HG02981 (cell line): ENCODE measurements around the gene SLIT3.
"Not testable (repeated sequence)": the region's sequence is repeated elsewhere in the genome, so short reads cannot be mapped to it uniquely, and the experiment has no call there.

Experiments
- ATAC-seq: cut with Tn5 transposase; IDR thresholded peaks from one replicate; pipeline ENCODE4 v1.9.1; 2021; ENCODE audit warnings: mild to moderate bottlenecking, moderate library complexity; ENCODE audit not compliant: unreplicated experiment

The SLIT3 gene

DNA sequence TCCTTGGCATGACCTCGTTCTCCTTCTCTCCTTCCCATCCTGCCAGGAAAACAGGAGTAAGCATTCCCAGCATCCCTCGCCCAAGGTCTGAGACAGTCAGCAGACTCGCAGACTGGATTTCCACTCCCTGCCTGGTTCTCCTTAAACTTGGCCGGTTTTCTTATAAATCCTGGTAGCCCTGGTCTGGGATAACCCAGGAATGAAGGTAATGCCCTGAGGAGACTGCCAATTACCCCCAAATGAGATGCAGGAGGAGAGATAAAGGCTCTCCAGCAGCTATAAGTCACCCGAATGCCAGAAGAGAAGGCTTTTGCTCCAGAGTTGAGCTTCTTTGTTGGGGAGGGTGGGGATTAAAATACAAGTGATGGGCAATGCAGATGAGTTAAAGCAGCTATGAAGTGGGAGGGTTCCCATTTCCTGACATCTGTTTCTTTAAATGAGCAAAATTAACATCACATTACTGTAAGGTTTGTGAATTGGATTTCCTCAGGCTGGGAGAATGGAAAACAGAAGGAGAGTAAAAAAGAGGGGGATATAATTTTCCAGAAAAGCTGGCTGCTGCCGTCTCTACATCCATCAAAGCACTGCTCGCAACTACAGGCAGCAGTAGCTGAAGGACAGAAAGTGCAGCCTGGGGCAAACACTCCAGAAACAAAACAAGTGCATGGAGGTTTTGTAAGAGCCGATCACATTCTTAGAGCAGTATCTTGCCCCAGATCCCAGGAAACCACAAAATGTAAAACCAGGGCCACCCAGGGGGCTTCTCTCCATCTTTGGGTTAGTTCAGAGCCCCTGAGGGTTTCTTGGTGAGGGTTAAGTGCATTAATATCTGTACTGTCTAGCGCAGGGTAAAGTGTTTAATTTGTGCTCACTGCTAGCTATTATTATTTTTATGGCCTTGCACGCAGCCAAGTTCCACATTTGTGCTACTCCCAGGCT, 544.2 kb downstream of the SLIT3 start:
- ATAC-seq, result no peak

DNA sequence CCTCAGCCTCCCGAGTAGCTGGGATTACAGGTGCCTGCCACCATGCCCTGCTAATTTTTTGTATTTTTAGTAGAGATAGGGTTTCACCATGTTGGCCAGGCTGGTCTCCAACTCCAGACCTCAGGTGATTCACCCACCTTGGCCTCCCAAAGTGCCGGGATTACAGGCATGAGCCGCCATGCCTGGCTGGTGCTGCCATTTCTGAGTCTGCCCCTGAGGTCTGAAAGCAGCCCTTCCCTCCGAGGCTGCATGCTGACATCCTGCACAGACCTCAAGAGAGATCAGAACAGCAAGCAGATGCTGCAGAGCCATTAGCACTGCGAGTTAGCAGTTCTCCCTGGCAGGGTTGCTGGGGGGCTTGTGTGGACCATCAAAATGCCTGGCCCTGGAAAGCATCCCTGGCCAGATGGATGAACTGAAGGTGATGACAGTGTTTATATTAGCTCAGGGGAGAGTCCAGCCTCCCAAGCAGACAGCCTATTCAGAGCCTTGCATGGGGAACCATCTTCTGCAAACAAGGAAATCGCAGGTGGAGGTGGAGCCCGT, 545.3 kb downstream of the SLIT3 start:
- no peak for ATAC-seq

DNA sequence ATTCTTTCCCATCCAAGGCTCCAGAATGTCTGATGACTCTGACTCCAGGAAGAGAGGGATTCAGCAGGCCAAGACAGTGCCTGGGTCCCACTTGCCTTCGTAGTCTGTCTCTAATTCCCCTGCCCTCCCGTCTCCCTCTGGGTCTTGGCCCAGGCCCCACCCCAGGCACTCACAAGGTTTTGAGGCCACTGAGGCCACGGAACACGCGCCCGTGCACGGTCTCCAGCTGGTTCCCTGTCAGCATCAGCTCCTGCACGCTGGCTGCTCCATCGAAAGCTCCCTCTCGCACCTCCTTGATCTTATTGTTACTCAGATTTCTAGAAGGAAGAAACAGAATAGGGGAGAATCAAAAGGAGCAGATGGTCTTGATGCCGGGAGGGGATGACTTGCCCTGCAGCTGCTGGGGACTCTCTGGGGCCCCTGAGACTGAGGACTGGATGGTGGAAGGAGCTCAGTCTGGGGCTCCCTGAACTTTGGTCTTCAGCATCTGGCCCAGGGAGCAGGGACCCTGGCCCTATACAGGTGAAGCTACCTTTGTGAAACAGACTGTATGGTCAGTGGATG, 547.2 kb downstream of the SLIT3 start:
- no peak for ATAC-seq

DNA sequence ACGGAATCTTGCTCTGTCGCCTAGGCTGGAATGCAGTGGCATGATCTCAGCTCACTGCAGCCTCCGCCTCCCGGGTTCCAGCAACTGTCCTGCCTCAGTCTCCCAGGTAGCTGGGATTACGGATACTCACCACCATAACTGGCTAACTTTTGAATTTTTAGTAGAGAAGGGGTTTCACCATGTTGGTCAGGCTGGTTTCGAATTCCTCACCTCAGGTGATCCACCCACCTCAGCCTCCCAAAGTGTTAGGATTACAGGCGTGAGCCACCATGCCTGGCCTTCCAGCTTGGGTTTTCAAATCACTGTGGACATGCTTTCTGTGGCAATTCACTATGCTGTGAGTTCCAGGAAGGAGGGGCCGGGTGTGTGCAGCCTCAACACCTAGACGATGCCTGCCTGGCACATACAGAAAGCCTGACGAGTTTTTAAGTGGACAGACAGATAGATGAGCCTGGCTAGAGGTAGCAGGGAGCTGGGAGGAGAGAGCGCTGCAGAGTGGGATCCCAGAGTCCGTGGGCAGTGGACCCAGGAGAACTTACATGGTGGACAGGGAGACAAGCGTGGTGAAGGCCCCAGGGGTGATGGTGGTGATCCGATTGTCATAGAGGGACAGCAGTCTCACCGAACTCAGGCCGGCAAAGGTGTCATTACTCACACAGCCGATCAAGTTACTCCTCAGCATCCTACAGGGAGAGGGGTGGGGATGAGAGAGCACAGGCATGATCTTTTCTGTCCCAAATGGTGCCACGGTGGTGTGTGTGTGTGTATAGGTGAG, 548.3 kb downstream of the SLIT3 start:
- no peak for ATAC-seq

DNA sequence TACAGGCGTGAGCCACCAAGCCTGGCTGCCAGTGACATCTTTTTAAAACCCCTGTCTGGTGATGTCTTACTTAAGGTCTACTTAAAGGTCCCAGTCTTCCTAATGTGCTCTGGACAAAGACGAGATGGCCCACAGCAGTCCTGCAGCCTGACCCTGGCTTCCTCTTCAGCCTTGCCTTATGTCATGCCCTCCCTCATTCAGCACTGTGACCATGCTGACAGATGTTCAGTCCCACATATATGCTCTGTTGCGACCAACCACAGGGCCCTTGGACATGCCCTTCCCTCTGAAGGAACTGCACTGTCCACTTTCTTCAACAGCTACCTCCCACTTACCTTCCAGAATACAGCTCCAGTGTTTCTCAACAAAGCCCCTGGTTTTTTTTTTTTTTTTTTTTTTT, 548.9 kb downstream of the SLIT3 start:
- ATAC-seq, result no peak

DNA sequence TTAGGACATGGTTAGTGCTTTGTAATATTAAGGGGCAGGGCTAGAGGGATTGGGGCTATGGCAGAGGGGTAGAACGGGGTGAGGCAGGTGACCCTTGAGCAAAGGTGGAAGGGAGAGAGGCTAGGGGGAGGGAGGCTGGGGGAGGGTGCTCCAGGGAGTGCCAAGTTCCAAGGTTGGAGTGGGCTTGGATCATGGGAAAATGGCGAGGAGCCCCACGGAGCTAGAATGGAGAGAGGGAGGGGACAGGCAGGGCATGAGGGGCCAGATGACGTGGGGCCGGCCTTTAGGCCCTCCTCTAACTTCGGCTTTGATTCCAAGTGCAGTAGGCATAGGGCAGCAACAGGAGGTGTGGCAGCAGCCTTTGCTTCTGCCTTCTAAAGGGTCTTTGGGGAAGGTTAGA, 550.0 kb downstream of the SLIT3 start:
- ATAC-seq, result no peak

DNA sequence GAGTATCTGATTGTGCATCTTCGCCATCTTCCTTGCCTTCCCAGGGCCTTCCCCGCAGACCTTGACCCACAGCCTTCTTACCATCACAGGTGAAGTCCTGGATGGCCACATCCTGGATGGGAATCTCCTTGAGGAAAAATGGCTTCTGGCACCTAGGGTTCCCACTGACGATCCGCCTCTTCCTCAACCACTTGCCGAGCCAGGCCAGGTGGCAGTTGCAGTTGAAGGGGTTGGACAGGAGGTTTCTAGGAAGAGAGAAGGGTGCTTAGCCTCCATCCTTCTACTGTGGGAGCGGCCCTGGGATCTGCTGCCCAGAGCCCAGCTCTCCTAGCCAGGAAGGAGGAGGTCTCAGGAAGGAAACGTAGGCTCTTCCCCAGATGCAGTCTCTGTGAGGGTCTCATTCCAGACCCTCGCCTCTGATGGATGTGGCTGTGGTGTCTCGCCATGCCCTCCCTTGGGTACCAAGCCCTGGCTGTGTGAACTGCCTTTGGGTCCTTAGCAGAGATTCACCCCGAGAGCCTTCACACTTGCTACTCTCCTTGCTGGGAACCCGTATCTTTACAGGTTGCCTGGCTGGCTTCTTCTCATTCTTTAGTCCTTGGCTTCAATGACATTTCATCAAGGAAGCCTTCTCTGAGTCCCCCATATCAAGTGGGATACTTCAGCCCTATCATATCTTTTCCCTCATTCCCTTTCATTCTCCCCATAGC, 551.4 kb downstream of the SLIT3 start:
- ATAC-seq, result no peak

DNA sequence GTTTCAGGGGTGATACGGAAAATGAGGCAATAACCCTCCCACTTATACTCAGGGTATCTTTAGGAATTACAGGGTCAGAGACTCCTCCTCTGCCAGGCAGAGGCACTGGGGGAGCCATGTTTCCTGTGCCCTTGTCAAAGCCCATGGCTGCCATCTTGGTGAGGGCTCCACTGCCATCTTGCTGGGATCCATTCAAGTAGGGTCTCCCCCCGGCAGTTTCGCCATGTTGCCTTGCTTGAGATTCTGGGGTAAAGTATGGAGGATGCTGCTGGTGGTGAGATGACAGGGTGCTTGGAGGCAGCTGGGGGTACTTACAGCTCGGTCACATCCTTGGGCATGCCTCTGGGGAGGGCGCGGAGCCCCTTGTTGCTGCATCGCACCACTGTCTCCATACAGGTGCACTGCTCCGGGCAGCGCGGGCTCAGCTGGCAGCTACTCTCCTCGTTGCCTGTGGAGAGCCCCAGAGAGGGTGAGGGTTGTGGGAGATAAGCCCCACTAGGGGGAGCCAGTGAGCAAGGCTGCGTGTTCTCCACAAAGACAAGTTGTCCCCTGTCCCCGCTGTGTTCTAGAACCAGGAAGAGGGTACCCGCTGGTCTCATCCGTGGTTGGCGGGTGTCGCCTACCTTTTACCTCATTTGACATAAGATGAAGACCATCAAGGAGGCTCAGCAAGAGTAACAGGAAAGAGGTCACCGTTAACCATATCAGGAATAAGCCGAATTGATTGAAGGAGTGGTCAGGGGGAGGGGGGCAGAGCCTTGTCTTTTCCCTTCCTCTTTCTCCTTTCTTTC, 552.8 kb downstream of the SLIT3 start:
- ATAC-seq, result peak; percentile 78

DNA sequence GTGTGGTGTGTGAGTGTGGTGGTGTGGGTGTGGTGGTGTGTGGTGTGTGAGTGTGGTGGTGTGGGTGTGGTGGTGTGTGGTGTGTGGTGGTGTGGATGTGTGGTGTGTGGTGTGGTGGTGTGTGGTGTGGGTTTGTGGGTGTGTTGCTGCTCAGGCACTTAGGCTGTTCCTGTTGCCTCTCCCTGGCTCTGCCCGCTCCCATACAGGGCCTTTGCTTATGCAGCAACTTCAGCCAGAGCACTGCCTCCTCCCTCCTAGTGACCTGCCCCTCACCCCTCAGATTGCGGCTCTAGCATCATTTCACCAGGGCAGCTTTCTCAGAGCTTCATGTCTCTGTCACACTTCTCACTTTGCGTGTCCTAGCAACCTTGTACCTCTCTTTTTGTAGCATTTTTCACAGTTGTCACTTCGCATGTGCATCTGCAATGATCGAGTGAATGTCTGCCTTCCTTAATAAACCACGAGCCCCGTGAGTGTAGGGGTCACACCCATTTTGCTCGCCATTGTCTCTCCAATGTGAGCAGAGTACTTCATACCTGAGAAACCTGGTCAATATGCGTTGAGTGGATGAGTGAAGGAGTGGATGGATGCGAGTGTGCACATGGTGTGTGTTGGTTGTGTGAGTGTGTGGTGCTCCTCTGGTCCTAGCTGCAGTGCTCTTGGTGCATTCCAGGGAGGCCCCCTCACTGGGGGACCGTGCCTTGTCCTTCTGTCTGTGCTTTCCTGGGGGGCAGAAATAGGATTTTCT, 553.9 kb downstream of the SLIT3 start:
- no peak for ATAC-seq

DNA sequence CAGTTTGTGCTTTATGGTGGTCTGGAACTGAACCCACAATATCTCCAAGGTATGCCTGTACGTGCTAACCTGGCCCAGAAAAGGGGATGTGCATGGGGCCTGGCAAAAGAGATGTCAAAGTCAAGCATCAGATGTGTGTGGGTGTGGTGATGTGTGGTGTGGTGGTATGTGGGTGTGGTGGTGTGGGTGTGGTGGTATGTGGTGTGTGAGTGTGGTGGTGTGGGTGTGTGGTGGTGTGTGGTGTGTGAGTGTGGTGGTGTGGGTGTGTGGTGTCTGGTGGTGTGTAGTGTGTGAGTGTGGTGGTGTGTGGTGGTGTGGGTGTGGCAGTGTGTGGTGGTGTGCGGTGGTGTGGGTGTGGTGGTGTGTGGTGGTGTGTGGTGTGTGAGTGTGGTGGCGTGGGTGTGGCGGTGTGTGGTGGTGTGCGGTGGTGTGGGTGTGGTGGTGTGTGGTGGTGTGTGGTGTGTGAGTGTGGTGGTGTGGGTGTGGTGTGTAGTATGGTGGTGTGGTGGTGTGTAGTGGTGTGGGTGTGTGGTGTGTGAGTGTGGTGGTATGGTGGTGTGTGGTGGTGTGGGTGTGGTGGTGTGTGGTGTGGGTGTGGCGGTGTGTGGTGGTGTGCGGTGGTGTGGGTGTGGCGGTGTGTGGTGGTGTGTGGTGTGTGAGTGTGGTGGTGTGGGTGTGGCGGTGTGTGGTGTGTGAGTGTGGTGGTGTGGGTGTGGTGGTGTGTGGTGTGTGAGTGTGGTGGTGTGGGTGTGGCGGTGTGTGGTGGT, 554.6 kb downstream of the SLIT3 start:
- not testable (repeated sequence) for ATAC-seq

DNA sequence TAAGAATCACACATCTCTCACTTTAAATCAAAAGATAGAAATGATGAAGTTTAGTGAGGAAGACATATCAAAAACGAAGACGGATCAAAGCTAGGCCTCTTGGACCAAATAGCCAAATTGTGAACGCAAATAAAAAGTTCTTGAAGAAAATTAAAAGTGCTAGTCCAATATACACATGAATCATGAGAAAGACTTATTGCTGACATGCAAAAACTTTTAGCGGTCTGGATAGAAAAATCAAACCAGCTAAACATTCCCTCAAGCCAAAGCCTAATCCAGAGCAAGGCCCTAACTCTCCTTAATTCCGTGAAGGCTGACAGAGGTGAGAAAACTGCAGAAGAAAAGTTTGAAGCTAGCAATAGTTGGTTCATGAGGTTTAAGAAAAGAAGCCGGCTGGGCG, 557.3 kb downstream of the SLIT3 start:
- no peak for ATAC-seq

DNA sequence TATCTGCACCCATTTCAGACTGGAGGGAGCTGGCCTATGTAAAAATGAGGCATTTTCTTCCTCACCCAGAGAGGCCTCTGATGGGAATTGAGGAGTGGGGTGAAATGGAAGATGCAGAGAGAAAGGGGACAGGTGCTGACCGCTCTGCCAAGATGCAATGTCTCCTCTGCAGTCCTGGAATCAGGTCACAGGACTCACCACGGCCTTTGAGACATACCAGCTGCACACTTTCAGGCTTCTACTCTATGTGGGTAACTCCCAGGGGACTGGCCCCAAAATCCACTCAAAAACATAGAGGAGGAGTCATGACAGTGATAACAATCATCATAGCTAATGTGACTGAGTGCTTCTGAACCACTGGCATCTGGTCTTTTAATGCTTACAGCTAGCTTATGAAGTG, 558.6 kb downstream of the SLIT3 start:
- not testable (repeated sequence) for ATAC-seq

DNA sequence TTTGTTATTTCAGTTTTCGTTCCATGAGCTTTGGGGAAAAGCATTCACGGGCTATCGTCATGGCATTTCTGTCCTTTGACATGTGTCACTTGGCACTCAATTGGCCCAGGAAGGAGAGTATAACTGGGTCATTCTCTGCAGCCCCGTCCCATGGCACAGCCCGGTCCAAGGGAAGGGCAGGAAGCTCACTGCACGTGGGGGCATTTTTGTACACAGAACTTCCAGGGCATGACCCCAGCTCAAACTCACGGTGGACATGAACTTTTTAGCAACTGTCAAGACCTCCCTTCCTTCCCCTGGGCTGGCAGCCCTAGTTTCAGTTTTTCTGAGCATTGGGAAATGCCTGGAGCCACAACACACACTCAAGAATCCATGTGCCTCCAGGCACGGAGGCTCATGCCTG, 560.1 kb downstream of the SLIT3 start:
- no peak for ATAC-seq

DNA sequence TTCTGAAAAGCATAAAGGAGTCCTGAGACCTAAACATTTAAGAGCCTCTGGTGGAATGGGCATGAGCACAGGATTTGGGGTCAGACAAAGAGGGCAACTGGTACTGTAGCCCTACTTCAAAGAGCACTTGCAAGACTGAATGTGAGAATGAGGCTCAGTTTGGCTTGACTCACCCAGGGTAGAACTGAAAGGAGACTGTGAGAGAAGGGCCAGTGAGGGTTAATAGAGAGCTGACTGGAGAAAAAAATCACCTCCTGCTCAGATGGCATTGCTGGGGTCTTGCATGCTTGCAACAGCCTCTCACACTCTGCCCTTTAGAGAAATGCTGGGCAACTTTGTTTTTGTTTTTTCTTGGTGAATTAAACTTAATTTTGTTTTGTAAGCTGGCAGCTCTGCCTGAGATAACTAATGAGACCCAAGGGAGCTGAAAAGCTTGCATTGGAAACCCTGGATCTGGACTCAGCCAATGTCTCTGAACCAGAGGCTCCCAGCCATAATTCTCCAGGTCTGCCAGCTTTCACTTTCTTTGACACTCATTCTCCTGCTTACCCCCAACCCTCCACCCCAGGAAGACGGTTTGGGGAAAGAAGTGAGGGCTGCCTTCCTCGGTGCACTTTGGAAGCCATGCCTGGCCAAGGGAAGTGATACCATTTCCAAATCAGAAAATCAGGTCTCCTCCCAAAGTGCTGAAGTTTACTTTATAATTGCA, 560.7 kb downstream of the SLIT3 start:
- no peak for ATAC-seq

DNA sequence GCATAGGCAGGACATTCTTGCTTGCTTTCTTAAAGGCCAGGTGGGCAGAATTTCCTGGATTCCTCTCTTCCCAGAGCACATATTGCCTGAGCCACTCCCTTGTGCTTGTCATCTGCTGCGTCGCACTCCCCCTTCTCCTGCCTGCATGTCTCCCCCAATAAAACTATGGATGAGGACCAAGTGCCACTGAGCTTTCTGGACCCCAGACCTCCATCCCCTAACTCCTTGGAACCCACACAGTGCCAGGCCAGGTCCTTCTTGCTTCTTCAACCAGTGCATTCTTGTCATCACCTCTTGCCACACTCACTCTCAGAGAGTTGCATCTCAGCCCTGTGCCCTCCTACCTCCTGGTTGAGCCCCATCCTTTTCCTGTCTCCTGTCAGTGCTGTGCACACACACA, 563.9 kb downstream of the SLIT3 start:
- ATAC-seq, result no peak

DNA sequence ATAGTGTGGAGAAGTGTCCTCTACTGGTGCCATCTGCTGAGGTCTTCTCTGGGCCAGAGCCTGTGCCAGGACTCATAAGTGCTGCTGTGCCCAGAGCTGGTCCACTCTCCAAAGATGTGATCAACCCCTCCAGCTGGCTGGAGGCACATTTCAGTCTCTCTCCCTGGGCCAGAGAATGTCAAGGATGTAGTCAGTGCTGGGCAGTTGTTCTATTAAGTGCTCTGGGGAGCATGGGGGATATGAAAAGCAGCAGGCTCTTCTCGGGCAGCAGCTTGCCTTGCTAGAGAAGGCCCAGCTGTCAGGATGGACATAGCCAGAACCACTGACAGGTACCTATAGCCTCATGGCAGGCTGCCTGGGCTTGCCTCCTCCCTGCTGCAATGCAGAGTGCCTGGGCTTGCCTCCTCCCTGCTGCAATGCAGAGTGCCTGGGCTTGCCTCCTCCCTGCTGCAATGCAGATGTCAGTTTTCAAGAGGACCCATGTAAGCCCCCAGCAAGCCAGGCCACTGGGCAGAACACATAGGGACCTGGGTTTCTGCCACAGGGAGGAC, 564.6 kb downstream of the SLIT3 start:
- no peak for ATAC-seq

DNA sequence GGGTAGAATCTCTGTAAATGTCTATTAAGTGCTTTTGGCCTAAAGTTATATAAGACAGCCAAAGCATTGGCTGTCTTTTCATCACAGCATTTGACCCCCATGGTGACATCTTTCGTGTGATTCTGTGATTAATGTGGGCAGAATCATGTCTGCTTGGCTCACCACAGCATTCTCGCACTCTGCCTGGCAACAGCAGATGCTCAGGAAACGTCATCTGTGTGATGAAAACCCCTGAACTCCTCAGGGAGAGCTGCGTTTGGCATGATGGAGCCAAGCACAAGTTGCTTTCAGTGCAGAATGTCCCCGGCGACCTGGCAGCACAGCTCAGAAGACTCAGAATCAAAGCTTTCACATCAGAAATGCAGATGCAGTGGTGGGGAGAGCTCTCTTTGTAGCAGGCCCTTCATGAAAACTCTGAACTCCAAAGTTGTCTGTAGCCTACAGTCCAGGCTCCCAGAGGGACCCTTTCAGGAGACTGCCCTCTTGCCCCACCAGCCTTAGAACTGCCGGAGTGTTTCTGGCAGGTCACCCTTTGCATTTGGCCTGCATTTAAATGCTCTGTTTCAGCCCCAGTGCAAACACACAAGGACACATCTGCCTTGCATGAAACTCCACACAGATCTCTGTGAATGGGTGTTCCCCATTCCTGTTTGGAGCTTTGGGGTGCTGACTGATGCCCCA, 566.2 kb downstream of the SLIT3 start:
- ATAC-seq, result peak; percentile 73
